Fibroblast of lung (primary cell): ENCODE data around the gene DNAJC13. TPM values are rescaled to one million over a fixed set of nuclear protein-coding genes. Genes with fewer than 3 reads are reported as not detected.
A peak's percentile ranks its signal among the peaks of the same experiment; 100 is the strongest.

Experiments
- DNase-seq, 2 donors: peaks; one replicate each; pipeline versions ENCODE4 v3.0.0 to v3.0.0-alpha.2; 2010; ENCODE audit warnings: low read depth in 2 of 2
- H2AFZ ChIP-seq: 2 replicates; pipeline ENCODE4 v1.5.1; 2012; ENCODE audit warnings: low read length, control low read depth, inconsistent platforms
- H3K27ac ChIP-seq: 2 replicates; pipeline ENCODE4 v1.5.1; 2011; ENCODE audit warnings: low read length, control low read depth; ENCODE audit not compliant: insufficient read depth
- H3K27me3 ChIP-seq: 2 replicates; pipeline ENCODE4 v1.5.1; 2011; ENCODE audit warnings: mild to moderate bottlenecking, low read length; ENCODE audit not compliant: control insufficient read depth, insufficient read depth
- H3K36me3 ChIP-seq: 2 replicates; pipeline ENCODE4 v1.5.1; 2011; ENCODE audit warnings: low read length; ENCODE audit not compliant: control insufficient read depth, insufficient read depth
- H3K4me1 ChIP-seq: 2 replicates; pipeline ENCODE4 v1.5.1; 2011; ENCODE audit warnings: low read length; ENCODE audit not compliant: control insufficient read depth, insufficient read depth; ENCODE audit errors: extremely low read depth
- H3K4me2 ChIP-seq: 2 replicates; pipeline ENCODE4 v1.5.1; 2011; ENCODE audit warnings: low read length, control low read depth; ENCODE audit not compliant: insufficient read depth; ENCODE audit errors: extremely low read depth
- H3K4me3 ChIP-seq, 4 experiments: fragments of 200-600 bp in 1 of 4; sonication (generic) in 1 of 4; replicated peaks in 1 of 4; 2 replicates each; pipeline ENCODE4 v1.5.1; 2011 to 2016; ENCODE audit warnings: low read length in 4 of 4, low read depth in 3 of 4, mild to moderate bottlenecking in 3 of 4, control low read depth in 2 of 4, inconsistent platforms in 1 of 4, mixed read lengths in 1 of 4; ENCODE audit not compliant: insufficient read depth in 1 of 4; ENCODE audit errors: control extremely low read depth in 1 of 4
- H3K79me2 ChIP-seq: 2 replicates; pipeline ENCODE4 v1.5.1; 2012; ENCODE audit warnings: mild to moderate bottlenecking, low read length, inconsistent platforms; ENCODE audit not compliant: control insufficient read depth, insufficient read depth
- H3K9ac ChIP-seq: 2 replicates; pipeline ENCODE4 v1.5.1; 2011; ENCODE audit warnings: mild to moderate bottlenecking, low read length, control low read depth; ENCODE audit not compliant: insufficient read depth
- H3K9me3 ChIP-seq: 2 replicates; pipeline ENCODE4 v1.5.1; 2012; ENCODE audit warnings: low read depth, low read length; ENCODE audit not compliant: control insufficient read depth, insufficient read depth
- H4K20me1 ChIP-seq: 2 replicates; pipeline ENCODE4 v1.5.1; 2011; ENCODE audit warnings: low read length; ENCODE audit not compliant: control insufficient read depth, insufficient read depth; ENCODE audit errors: extremely low read depth
- EZH2 ChIP-seq: IDR thresholded peaks from 2 replicates; pipeline ENCODE4 v1.5.1; 2012; ENCODE audit warnings: low read length, control low read depth, mild to moderate bottlenecking; ENCODE audit errors: missing control alignments
- polyA plus RNA-seq, 2 donors: library from polyadenylated mRNA; depleted of rRNA in 1 of 2; stranded (reverse) in 1 of 2; unstranded in 1 of 2; fragments of >200 nt; gene quantifications; 2 replicates each; pipeline ENCODE4 v1.2.1, GENCODE V29; 2011 to 2012; ENCODE audit warnings: missing spikeins in 1 of 2
- total RNA-seq: library from RNA; depleted of rRNA; stranded (reverse); fragments of >200 nt; gene quantifications from 2 replicates; pipeline ENCODE4 v1.2.1, GENCODE V29; 2014
- TF ChIP-seq, protein P1 (sequence below), 2 donors: IDR thresholded peaks in 1 of 2; conservative IDR thresholded peaks in 1 of 2; 1 replicate in 1 of 2; 2 replicates in 1 of 2; pipeline ENCODE4 v1.5.1; 2011 to 2012; ENCODE audit warnings: low read length in 2 of 2, control low read depth in 1 of 2, inconsistent platforms in 1 of 2, low read depth in 1 of 2, mild to moderate bottlenecking in 1 of 2

DNAJC13 gene
- total and polyA plus RNA-seq, 2 donors (not counting 1 experiment from before 2014, with no cell fraction given): 56.3 to 89.0 TPM

DNA sequence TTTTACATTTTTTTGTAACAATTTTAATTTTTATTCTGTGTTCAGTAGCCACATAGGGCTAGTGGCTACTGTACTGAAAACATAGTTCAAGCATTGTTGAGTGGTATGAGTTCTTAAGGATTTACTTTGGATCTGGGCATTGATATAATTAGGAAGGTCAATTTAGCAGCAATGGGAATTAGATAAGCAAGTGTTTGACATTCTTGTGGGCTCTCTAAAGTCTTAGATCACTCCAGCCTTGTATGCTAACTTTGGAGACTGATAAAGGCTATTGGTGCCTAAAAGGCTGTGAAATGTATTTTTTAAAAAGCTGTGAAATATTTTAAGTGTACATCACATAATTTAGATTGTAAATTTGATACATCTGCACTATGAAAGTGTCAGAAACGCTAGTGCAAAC is 2.5 kb upstream of the DNAJC13 start:
- DNase-seq: peak in 1 of 2 donors; percentile 29
- TF ChIP-seq EZH2: no peak
- TF ChIP-seq, protein P1, sequence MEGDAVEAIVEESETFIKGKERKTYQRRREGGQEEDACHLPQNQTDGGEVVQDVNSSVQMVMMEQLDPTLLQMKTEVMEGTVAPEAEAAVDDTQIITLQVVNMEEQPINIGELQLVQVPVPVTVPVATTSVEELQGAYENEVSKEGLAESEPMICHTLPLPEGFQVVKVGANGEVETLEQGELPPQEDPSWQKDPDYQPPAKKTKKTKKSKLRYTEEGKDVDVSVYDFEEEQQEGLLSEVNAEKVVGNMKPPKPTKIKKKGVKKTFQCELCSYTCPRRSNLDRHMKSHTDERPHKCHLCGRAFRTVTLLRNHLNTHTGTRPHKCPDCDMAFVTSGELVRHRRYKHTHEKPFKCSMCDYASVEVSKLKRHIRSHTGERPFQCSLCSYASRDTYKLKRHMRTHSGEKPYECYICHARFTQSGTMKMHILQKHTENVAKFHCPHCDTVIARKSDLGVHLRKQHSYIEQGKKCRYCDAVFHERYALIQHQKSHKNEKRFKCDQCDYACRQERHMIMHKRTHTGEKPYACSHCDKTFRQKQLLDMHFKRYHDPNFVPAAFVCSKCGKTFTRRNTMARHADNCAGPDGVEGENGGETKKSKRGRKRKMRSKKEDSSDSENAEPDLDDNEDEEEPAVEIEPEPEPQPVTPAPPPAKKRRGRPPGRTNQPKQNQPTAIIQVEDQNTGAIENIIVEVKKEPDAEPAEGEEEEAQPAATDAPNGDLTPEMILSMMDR (conservative IDR thresholded peaks at IDR 0.05 in 1 of 2, IDR thresholded peaks at IDR 0.05 in 1 of 2; ENCODE audit: low read depth in 1 of 2, low read length in 2 of 2): no peak
- peaks cover 21% of the 10 kb centered on the region for H3K79me2 ChIP-seq
- no peaks in the 10 kb centered on the region for H4K20me1 ChIP-seq
- H3K36me3 ChIP-seq: no peaks in the 10 kb centered on the region
- H2AFZ ChIP-seq: no peak overlapping the region
- no peak overlapping the region for H3K4me2 ChIP-seq
- peaks cover 2% of the 10 kb centered on the region for H3K4me1 ChIP-seq
- H3K27me3 ChIP-seq: no peaks in the 10 kb centered on the region
- H3K9me3 ChIP-seq: no peaks in the 10 kb centered on the region
- H3K4me3 ChIP-seq: no peak overlapping the region
- H3K9ac ChIP-seq: no peak overlapping the region
- no peak overlapping the region for H3K27ac ChIP-seq

DNA sequence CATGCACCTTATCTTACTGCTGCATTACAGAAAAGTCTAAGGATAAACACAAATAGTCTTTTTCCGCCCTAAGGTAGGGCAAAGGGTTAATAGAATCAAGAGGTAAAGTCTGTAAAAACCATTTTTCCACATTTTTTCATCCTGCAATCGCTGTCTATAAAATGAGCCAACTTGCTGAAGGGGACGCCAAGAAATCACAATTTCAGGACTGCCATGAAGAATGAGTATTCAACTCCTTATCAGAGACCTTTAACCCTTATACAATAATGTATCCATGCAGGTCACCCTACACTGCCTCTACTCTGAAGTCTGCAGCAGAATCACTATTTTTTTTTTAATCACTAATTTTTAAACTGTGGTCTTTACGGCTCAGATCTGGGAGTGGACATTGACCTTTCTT is 1.1 kb upstream of the DNAJC13 start:
- Histone ChIP-seq H3K9ac (no peak overlapping the region), H2AFZ (no peak overlapping the region), H3K4me3 (no peak overlapping the region), H4K20me1 (no peaks in the 10 kb centered on the region), H3K4me1 (peaks cover 5% of the 10 kb centered on the region), H3K4me2 (no peak overlapping the region), H3K36me3 (no peaks in the 10 kb centered on the region), H3K27me3 (no peaks in the 10 kb centered on the region), H3K9me3 (no peaks in the 10 kb centered on the region), H3K79me2 (peaks cover 34% of the 10 kb centered on the region), H3K27ac (no peak overlapping the region)
- DNase-seq: no peak
- TF ChIP-seq, protein P1 (conservative IDR thresholded peaks at IDR 0.05 in 1 of 2, IDR thresholded peaks at IDR 0.05 in 1 of 2; ENCODE audit: low read depth in 1 of 2, low read length in 2 of 2): no peak
- no peak for TF ChIP-seq EZH2

DNA sequence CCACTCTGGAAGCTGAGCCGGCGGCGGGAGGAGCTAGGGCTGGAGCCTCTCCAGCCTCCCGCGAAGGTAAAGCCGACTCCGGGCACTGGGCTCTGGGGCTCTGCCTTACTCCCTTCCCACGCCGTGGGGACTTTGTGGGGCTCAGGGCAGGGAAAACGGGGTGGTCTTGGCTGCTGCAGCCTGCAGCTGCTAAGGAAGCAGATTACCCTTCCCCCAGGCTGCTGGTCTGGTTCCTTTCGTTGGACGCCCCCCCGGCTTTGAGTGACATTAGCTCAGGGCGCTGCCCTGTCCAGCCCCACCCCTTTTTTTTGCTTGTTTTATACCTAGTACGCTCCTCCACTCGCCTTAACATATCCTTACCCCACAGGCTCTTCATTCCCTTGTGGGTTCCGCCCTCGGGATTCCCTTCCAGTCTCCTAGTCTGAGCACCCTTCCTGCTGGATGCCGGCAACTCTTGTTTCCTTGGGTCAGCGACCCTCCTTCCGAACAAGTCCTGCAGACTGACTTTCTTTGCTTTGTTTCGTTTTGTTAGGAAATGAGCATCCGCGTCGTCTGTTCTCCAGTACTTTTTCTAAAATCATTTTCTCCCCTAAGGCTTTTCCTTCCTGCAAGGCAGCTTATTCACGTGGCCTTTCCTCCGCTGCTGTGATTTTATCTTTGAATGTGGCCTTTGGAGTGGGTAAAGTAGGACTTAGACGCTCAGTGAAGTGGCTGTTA is 551 bp downstream of the DNAJC13 start:
- peak overlapping the region; percentile 81 for H3K9ac ChIP-seq
- peak overlapping the region; percentile 67 to 99 (median 96) for H3K4me3 ChIP-seq
- DNase-seq: peak; percentile 76 to 77
- no peaks in the 10 kb centered on the region for H3K36me3 ChIP-seq
- H3K27ac ChIP-seq: peak overlapping the region; percentile 82
- peaks cover 49% of the 10 kb centered on the region for H3K79me2 ChIP-seq
- H3K9me3 ChIP-seq: no peaks in the 10 kb centered on the region
- peak overlapping the region; percentile 56 for H2AFZ ChIP-seq
- no peak for TF ChIP-seq EZH2
- TF ChIP-seq, protein P1 (conservative IDR thresholded peaks at IDR 0.05 in 1 of 2, IDR thresholded peaks at IDR 0.05 in 1 of 2; ENCODE audit: low read depth in 1 of 2, low read length in 2 of 2): no peak
- H3K4me2 ChIP-seq: peak overlapping the region; percentile 84
- no peaks in the 10 kb centered on the region for H3K27me3 ChIP-seq
- H3K4me1 ChIP-seq: peaks cover 5% of the 10 kb centered on the region
- H4K20me1 ChIP-seq: no peaks in the 10 kb centered on the region
